Measurements from ENCODE around the gene CMIP. TPM values are rescaled to one million over a fixed set of nuclear protein-coding genes. Genes with fewer than 3 reads are reported as not detected.

Gene CMIP
- total RNA-seq, 1 donor from 2014 or later, result 46.6 TPM

- TF ChIP-seq CTCF (conservative IDR thresholded peaks at IDR 0.05), result no peak
- H3K4me3 Mint-ChIP-seq, result no peak overlapping the region
- H3K27ac Mint-ChIP-seq, result peak overlapping the region; percentile 31
- H3K4me1 Mint-ChIP-seq (ENCODE audit: unreplicated experiment), result no peaks in the 10 kb centered on the region
- no peaks in the 10 kb centered on the region for H3K9me3 Mint-ChIP-seq
- H3K36me3 Mint-ChIP-seq, result no peaks in the 10 kb centered on the region
- no peaks in the 10 kb centered on the region for H3K27me3 Mint-ChIP-seq
- DNase-seq (ENCODE audit: extremely low spot score, unreplicated experiment), result no peak
Observed at GRCh38 chr16:81756615-81757356, 312.2 kb downstream of the CMIP start.

- H3K27me3 Mint-ChIP-seq, result no peaks in the 10 kb centered on the region
Observed at GRCh38 chr16:81758376-81758775, 313.8 kb downstream of the CMIP start.

More at GRCh38 chr16:81758376-81758775, 313.8 kb downstream of the CMIP start:
- Mint-ChIP-seq H3K36me3 (no peaks in the 10 kb centered on the region), H3K27ac (peak overlapping the region; percentile 88), H3K4me1 (ENCODE audit: unreplicated experiment) (no peaks in the 10 kb centered on the region), H3K9me3 (no peaks in the 10 kb centered on the region), H3K4me3 (no peak overlapping the region)
- DNase-seq (ENCODE audit: extremely low spot score, unreplicated experiment), result no peak
- no peak for TF ChIP-seq CTCF (conservative IDR thresholded peaks at IDR 0.05)

Small RNA genes lying within 50 kb of the gene (microRNA-seq; reads per million reads assigned to microRNA genes)
- gene MIR6504, result not detected
- 1.1 reads per million for gene MIR7854

Other genes with a start within 250 kb of the CMIP start
- 2.0 and 3.0 TPM in 2 replicates for gene BCO1, start 206.1 kb upstream of the CMIP start, total RNA-seq (ENCODE audit: low replicate concordance)
- 14.8 and 32.7 TPM in 2 replicates for gene GAN, start 129.8 kb upstream of the CMIP start, total RNA-seq (ENCODE audit: low replicate concordance)